A549 (cell line): ENCODE results near the gene UROC1. TPM values are rescaled to one million over a fixed set of nuclear protein-coding genes. Genes with fewer than 3 reads are reported as not detected.

Source experiments
- ATAC-seq, 2 experiments: fragments of 200-7000 bp in 1 of 2; fragments of >200 bp in 1 of 2; cut with Nextera tagmentation in 1 of 2; cut with Tn5 transposase in 1 of 2; 3 replicates each; pipeline versions ENCODE4 v1.8.0 to v1.9.1; 2018 to 2020; ENCODE audit warnings: mild to moderate bottlenecking in 1 of 2, moderate library complexity in 1 of 2
- CTCF ChIA-PET: fragments of 300-600 bp; sonication (Branson Sonifier 250); formaldehyde crosslinking; extraction: SDS; loops from one replicate; lab custom pipeline; 2021; ENCODE audit warnings: antibody characterized with exemption, inconsistent platforms; lab: Yijun Ruan, JAX
- POLR2A ChIA-PET: fragments of 350-600 bp; formaldehyde crosslinking; extraction: SDS; loops from one replicate; lab custom pipeline; 2021; ENCODE audit warnings: antibody characterized with exemption, inconsistent platforms; lab: Yijun Ruan, JAX
- DNase-seq, 2 experiments: peaks; one replicate each; pipeline versions ENCODE4 v3.0.0 to v3.0.0-alpha.2; 2011 to 2016; ENCODE audit warnings: low read depth in 1 of 2, low spot score in 1 of 2
- FAIRE-seq: peaks from 2 replicates; lab custom pipeline; 2011; peaks lifted over from hg19 to GRCh38; lab: Jason Lieb, UNC
- H3K27ac ChIP-seq, 2 experiments: fragments of >200 bp; sonication (Bioruptor Twin); formaldehyde crosslinking; 3 replicates each; pipeline ENCODE4 v1.5.1; 2016 to 2017
- H3K4me1 ChIP-seq: fragments of >200 bp; sonication (Bioruptor Twin); formaldehyde crosslinking; 3 replicates; pipeline ENCODE4 v1.6.1; 2016
- H3K4me2 ChIP-seq: fragments of >200 bp; sonication (Bioruptor Twin); formaldehyde crosslinking; 3 replicates; pipeline ENCODE4 v1.6.1; 2016
- H3K4me3 ChIP-seq: fragments of >200 bp; sonication (Bioruptor Twin); formaldehyde crosslinking; 3 replicates; pipeline ENCODE4 v1.5.1; 2016
- H3K9me3 ChIP-seq: fragments of >200 bp; sonication (Bioruptor Twin); formaldehyde crosslinking; 3 replicates; pipeline ENCODE4 v1.6.1; 2016
- BCL3 ChIP-seq: fragments of >200 bp; sonication (Bioruptor Twin); formaldehyde crosslinking; IDR thresholded peaks from 3 replicates; pipeline ENCODE4 v1.6.1; 2016
- CBX2 ChIP-seq: fragments of 200-600 bp; sonication (generic); IDR thresholded peaks from 2 replicates; pipeline ENCODE4 v1.6.1; 2016; ENCODE audit warnings: low read depth, mild to moderate bottlenecking, borderline replicate concordance
- CHD4 ChIP-seq: fragments of 200-600 bp; sonication (generic); IDR thresholded peaks from 2 replicates; pipeline ENCODE4 v1.6.1; 2016; ENCODE audit warnings: antibody characterized with exemption, mild to moderate bottlenecking, borderline replicate concordance
- ESRRA ChIP-seq: fragments of 150-350 bp; IDR thresholded peaks from 2 replicates; pipeline ENCODE4 v1.6.1; 2014; ENCODE audit warnings: mild to moderate bottlenecking, low read length, borderline replicate concordance
- HEYL ChIP-seq: fragments of 250-450 bp; sonication (Bioruptor Pico); IDR thresholded peaks from 2 replicates; pipeline ENCODE4 v1.8.0; 2021; ENCODE audit warnings: mild to moderate bottlenecking, moderate library complexity
- HOXA7 ChIP-seq: fragments of 250-450 bp; sonication (Bioruptor Pico); IDR thresholded peaks from 2 replicates; pipeline ENCODE4 v1.5.0; 2020; ENCODE audit warnings: mild to moderate bottlenecking, moderate library complexity
- HOXB13 ChIP-seq: fragments of 250-450 bp; sonication (Bioruptor Pico); IDR thresholded peaks from 2 replicates; pipeline ENCODE4 v1.5.0; 2020; ENCODE audit warnings: low read depth, mild to moderate bottlenecking, moderate library complexity
- KDM5A ChIP-seq: fragments of 200-600 bp; sonication (generic); IDR thresholded peaks from 2 replicates; pipeline ENCODE4 v1.6.1; 2016; ENCODE audit warnings: antibody characterized with exemption, mild to moderate bottlenecking
- MAFK ChIP-seq: fragments of 450-650 bp; IDR thresholded peaks from 2 replicates; pipeline ENCODE4 v1.6.1; 2014; ENCODE audit not compliant: partially characterized antibody
- MAZ ChIP-seq: fragments of 150-350 bp; IDR thresholded peaks from 2 replicates; pipeline ENCODE4 v1.6.1; 2014; ENCODE audit warnings: antibody characterized with exemption, low read depth, low read length, borderline replicate concordance
- NPAS2 ChIP-seq: fragments of 250-450 bp; sonication (Bioruptor Pico); IDR thresholded peaks from 2 replicates; pipeline ENCODE4 v1.8.0; 2022; ENCODE audit warnings: mild to moderate bottlenecking, moderate library complexity, borderline replicate concordance
- PHF8 ChIP-seq: fragments of 200-600 bp; sonication (generic); IDR thresholded peaks from 2 replicates; pipeline ENCODE4 v1.6.1; 2016; ENCODE audit warnings: low read depth, mild to moderate bottlenecking, antibody characterized with exemption, moderate library complexity, borderline replicate concordance
- POLR2AphosphoS2 ChIP-seq: conservative IDR thresholded peaks from 2 replicates; pipeline ENCODE4 v1.6.1; 2012; ENCODE audit warnings: low read length, improper control_type of control experiment, inconsistent platforms
- RARB ChIP-seq: fragments of 250-450 bp; sonication (Bioruptor Pico); IDR thresholded peaks from 2 replicates; pipeline ENCODE4 v1.8.0; 2021; ENCODE audit warnings: mild to moderate bottlenecking, moderate library complexity
- SREBF2 ChIP-seq: fragments of 450-650 bp; IDR thresholded peaks from 2 replicates; pipeline ENCODE4 v1.6.1; 2014; ENCODE audit warnings: mild to moderate bottlenecking, moderate library complexity
- TFCP2L1 ChIP-seq: fragments of 250-450 bp; sonication (Bioruptor Pico); IDR thresholded peaks from 2 replicates; pipeline ENCODE4 v1.5.0; 2021; ENCODE audit warnings: mild to moderate bottlenecking
- ZFP36 ChIP-seq: fragments of 450-650 bp; IDR thresholded peaks from 2 replicates; pipeline ENCODE4 v1.6.1; 2014; ENCODE audit warnings: borderline replicate concordance; ENCODE audit not compliant: partially characterized antibody
- WGBS: methylation state at CpG from one replicate; pipeline ENCODE4 v1.1.6; 2017; ENCODE audit errors: missing lambda C conversion rate; 5-methylcytosine and 5-hydroxymethylcytosine counted together
- polyA minus RNA-seq: library from RNA; depleted of rRNA, polyadenylated mRNA; stranded (reverse); fragments of >200 nt; gene quantifications from 2 replicates; pipeline ENCODE4 v1.2.3, GENCODE V29; 2011; rRNA and poly(A)+ RNA removed
- polyA plus RNA-seq, 4 experiments: library from polyadenylated mRNA; depleted of rRNA in 3 of 4; stranded (reverse); fragments of >200 nt; fragmentation: RNase III in 1 of 4; extraction: RNeasy Plus Mini Kit Qiagen cat#74134 plus additional on column Dnase treatment in 1 of 4; gene quantifications; 2 replicates in 3 of 4; 3 replicates in 1 of 4; pipeline ENCODE4 v1.2.3, GENCODE V29; 2011 to 2017
- TF ChIP-seq, protein P1 (sequence below): fragments of 450-650 bp; IDR thresholded peaks from 2 replicates; pipeline ENCODE4 v1.6.1; 2014; ENCODE audit warnings: antibody characterized with exemption
- TF ChIP-seq, protein P2 (sequence below): IDR thresholded peaks from 2 replicates; pipeline ENCODE4 v1.6.1; 2012; ENCODE audit warnings: low read depth, borderline replicate concordance
- TF ChIP-seq, protein P3 (sequence below): IDR thresholded peaks from 2 replicates; pipeline ENCODE4 v1.6.1; 2012
- TF ChIP-seq, protein P4 (sequence below): fragments of 250-450 bp; sonication (Bioruptor Pico); IDR thresholded peaks from 2 replicates; pipeline ENCODE4 v1.5.0; 2021; ENCODE audit warnings: mild to moderate bottlenecking, moderate library complexity, borderline replicate concordance

The UROC1 gene
- not detected in 2 replicates for polyA plus RNA-seq (2011; rRNA removed)
- polyA plus RNA-seq (2012; cell fraction: cytosol; rRNA removed) = not detected in 2 replicates
- 0.05 TPM in 1 of 2 replicates, not detected in the other for polyA plus RNA-seq (2012; cell fraction: nucleus; rRNA removed)
- not detected in 3 replicates for polyA plus RNA-seq (2017; fragmentation: RNase III; extraction: RNeasy Plus Mini Kit Qiagen cat#74134 plus additional on column Dnase treatment)
- polyA minus RNA-seq = not detected in 2 replicates

DNA sequence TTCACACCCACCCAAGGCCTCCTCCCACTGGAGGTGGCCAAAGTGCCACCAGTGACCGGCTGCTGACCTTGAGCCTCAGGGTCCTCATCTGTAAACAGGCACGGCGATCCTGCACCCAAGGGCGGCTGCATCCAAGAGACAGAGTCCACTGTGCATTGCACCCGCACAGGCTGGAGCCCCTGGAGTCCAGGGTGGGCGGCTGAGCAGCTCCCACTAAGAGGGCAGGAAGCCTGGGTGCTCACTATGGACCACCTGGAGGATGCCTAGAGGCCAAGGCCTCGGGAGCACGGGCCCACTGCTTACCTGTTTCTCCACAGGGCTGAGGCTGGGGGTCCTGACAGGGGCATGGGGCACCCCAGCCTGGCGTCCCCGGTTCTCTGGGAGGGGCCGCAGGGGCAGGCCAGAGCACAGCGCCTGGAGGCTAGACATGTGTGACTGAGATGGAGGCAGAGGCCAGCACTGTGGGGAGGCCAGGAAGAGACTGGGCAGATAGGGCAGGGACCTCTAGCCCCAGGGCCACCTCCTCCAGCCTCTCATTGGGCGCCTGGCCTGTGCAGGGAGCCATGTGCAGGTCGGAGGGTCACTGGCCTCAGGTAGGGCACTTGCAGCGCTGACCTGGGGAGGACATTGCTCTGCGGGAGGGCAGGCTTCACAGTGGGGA lies at the start of gene UROC1:
Gene UROC1, minus strand, starts transcription at position 483 of the 661 bp plus-strand sequence. Its CDS starts 54 bp downstream, at position 429.
- FAIRE-seq (no peak), DNase-seq (no peak), ATAC-seq (no peak)
- H3K27ac ChIP-seq = no peak within 1 kb of the TSS
- H3K4me3 ChIP-seq = no peak within 1 kb of the TSS
- H3K9me3 ChIP-seq = no peaks in the 10 kb centered on the region
- CTCF ChIA-PET = interaction anchor here (0.8 kb wide), 1 partner anchor 1027 kb away, joined by 3 read pairs; no protein-coding TSS in a partner anchor
- H3K4me1 ChIP-seq = no peaks in the 10 kb centered on the region
- no CpG with 5 or more reads among the region's 16 CpGs for WGBS
- no peak for TF ChIP-seq ZFP36
- TF ChIP-seq HOXA7 (CRISPR knock-in tag) = no peak
- TF ChIP-seq HEYL (CRISPR knock-in tag) = no peak
- TF ChIP-seq HOXB13 (CRISPR knock-in tag) = no peak
- no peak for TF ChIP-seq MAFK
- TF ChIP-seq, all 56 proteins: peak for 0
- no peak within 1 kb of the TSS for H3K4me2 ChIP-seq
- POLR2A ChIA-PET = no interaction called here

DNA sequence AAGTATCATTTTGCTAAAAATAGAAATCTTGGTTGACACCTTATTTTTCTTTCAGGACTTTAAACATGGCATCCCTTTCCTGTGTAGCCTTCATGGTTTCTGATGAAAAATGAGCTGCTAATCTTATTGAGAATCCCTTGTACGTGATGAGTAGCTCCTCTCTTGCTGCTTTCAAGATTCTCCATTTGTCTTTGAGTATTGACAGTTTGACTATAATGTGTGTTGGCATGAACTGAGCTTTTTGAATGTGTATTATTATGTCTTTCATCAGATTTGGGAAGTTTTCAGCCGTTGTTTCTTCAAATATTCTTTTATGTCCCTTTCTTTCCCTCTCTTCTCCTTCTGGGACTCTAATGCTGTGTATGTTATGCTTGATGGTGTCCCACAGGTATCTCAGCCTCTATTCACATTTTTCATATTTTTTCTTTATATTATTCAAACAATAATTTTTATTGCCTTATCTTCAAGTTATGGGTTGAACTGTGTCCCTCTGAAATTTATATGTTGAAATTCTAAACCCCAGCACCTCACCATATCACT lies 45.2 kb upstream of the UROC1 start:
- WGBS = 8% methylated on average over 2 of the region's 2 CpGs
- POLR2A ChIA-PET = no interaction called here
- no peak for ATAC-seq

More for the DNA sequence above, 45.2 kb upstream of the UROC1 start:
- H3K4me1 ChIP-seq = no peaks in the 10 kb centered on the region
- CTCF ChIA-PET = interaction anchor here (0.6 to 1.4 kb wide), 2 partner anchors 9 to 1124 kb away, joined by 3 to 4 read pairs; no protein-coding TSS in a partner anchor
- H3K4me2 ChIP-seq = no peak overlapping the region
- no peak overlapping the region for H3K4me3 ChIP-seq
- no peak for FAIRE-seq
- no peak for DNase-seq
- H3K9me3 ChIP-seq = no peaks in the 10 kb centered on the region
- TF ChIP-seq MAZ = no peak
- TF ChIP-seq RARB = no peak
- no peak for TF ChIP-seq ESRRA
- no peak for TF ChIP-seq CHD4
- TF ChIP-seq, protein P1, sequence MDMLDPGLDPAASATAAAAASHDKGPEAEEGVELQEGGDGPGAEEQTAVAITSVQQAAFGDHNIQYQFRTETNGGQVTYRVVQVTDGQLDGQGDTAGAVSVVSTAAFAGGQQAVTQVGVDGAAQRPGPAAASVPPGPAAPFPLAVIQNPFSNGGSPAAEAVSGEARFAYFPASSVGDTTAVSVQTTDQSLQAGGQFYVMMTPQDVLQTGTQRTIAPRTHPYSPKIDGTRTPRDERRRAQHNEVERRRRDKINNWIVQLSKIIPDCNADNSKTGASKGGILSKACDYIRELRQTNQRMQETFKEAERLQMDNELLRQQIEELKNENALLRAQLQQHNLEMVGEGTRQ = no peak
- TF ChIP-seq, protein P2, sequence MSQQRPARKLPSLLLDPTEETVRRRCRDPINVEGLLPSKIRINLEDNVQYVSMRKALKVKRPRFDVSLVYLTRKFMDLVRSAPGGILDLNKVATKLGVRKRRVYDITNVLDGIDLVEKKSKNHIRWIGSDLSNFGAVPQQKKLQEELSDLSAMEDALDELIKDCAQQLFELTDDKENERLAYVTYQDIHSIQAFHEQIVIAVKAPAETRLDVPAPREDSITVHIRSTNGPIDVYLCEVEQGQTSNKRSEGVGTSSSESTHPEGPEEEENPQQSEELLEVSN = no peak
- no peak for TF ChIP-seq TFCP2L1 (CRISPR knock-in tag)
- no peak for TF ChIP-seq HOXA7 (CRISPR knock-in tag)
- no peak for TF ChIP-seq PHF8
- TF ChIP-seq KDM5A = no peak
- no peak for TF ChIP-seq POLR2AphosphoS2
- no peak for TF ChIP-seq NPAS2 (CRISPR knock-in tag)
- no peak for TF ChIP-seq SREBF2
- TF ChIP-seq CBX2 = no peak
- no peak for TF ChIP-seq BCL3
- TF ChIP-seq, protein P3, sequence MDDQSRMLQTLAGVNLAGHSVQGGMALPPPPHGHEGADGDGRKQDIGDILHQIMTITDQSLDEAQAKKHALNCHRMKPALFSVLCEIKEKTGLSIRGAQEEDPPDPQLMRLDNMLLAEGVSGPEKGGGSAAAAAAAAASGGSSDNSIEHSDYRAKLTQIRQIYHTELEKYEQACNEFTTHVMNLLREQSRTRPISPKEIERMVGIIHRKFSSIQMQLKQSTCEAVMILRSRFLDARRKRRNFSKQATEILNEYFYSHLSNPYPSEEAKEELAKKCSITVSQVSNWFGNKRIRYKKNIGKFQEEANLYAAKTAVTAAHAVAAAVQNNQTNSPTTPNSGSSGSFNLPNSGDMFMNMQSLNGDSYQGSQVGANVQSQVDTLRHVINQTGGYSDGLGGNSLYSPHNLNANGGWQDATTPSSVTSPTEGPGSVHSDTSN = no peak
- TF ChIP-seq, protein P4, sequence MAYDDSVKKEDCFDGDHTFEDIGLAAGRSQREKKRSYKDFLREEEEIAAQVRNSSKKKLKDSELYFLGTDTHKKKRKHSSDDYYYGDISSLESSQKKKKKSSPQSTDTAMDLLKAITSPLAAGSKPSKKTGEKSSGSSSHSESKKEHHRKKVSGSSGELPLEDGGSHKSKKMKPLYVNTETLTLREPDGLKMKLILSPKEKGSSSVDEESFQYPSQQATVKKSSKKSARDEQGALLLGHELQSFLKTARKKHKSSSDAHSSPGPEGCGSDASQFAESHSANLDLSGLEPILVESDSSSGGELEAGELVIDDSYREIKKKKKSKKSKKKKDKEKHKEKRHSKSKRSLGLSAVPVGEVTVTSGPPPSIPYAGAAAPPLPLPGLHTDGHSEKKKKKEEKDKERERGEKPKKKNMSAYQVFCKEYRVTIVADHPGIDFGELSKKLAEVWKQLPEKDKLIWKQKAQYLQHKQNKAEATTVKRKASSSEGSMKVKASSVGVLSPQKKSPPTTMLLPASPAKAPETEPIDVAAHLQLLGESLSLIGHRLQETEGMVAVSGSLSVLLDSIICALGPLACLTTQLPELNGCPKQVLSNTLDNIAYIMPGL (CRISPR knock-in tag) = no peak
- TF ChIP-seq, all 56 proteins: peak for 0
- no peak overlapping the region for H3K27ac ChIP-seq
